Prostate gland (tissue), 2 donors: ENCODE data around the gene PIAS1.

Experiments used
- POLR2A ChIP-seq: fragments of 450-650 bp; IDR thresholded peaks from one replicate; pipeline ENCODE4 v1.6.1; 2016; ENCODE audit warnings: antibody characterized with exemption, mild to moderate bottlenecking
- TF ChIP-seq, protein P1 (sequence below), 4 experiments: fragments of 200-600 bp in 2 of 4; fragments of 450-650 bp in 2 of 4; sonication (generic) in 2 of 4; IDR thresholded peaks; 1 replicate in 3 of 4; 2 replicates in 1 of 4; pipeline ENCODE4 v1.5.1; 2016 to 2019; ENCODE audit warnings: antibody characterized with exemption in 4 of 4, mild to moderate bottlenecking in 2 of 4, moderate library complexity in 2 of 4

DNA sequence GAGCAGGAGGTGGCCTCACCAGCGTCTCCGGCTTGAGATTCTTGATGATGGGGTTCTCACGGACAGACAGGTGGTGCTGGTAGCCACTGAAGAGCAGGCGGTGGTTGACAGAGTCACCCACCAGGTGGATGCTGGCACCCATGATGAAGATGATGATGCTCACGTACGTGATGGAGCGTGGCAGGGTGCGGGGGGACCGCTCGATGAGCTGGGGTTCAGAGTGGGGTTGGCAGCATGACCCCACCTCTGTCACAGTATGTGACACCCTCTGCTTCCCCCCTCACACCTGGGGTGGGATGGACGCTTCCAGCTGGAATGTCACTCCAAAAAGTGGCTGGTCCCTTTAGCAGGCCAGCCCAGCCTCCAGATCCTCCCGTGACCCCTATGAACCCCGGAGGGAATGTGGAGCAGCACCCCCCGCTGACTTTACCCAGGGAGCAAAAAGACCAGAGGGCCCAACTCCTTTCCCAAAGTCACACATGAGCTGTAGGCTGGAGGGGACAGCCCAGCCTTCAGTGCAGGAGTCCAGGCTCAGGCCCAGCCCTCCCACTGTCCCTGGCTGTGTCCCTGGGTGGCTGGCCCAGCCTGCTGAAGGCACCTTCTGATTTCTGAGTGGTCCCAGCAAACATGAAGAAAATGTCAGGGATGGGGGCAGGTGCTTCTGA is 157.7 kb downstream of the PIAS1 start:
- no peak for TF ChIP-seq POLR2A
- TF ChIP-seq, protein P1, sequence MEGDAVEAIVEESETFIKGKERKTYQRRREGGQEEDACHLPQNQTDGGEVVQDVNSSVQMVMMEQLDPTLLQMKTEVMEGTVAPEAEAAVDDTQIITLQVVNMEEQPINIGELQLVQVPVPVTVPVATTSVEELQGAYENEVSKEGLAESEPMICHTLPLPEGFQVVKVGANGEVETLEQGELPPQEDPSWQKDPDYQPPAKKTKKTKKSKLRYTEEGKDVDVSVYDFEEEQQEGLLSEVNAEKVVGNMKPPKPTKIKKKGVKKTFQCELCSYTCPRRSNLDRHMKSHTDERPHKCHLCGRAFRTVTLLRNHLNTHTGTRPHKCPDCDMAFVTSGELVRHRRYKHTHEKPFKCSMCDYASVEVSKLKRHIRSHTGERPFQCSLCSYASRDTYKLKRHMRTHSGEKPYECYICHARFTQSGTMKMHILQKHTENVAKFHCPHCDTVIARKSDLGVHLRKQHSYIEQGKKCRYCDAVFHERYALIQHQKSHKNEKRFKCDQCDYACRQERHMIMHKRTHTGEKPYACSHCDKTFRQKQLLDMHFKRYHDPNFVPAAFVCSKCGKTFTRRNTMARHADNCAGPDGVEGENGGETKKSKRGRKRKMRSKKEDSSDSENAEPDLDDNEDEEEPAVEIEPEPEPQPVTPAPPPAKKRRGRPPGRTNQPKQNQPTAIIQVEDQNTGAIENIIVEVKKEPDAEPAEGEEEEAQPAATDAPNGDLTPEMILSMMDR (IDR thresholded peaks at IDR 0.05) = no peak
